Measurements from ENCODE around the gene RNF207.

DNA sequence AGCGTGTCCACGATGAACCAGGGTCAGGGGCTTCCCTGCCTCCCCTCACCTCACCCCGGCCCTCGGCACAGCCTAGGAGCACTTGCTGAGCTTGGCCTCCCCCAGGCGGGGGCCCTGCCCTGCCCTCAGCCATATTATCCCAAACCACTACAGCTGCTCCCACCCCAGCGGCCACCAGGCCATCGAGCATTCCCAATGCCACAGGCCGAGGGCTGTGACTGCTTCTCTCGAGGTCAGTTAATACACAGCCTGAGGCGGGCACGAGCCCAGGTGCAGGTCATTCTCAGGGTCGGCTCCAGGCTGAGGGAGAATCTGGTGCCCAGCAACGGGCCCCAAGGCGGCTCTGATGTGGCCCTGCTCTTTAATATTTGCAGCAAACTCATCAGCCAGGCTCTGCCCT lies 63.4 kb downstream of the RNF207 start:
- TF ChIP-seq CTCF (conservative IDR thresholded peaks at IDR 0.05; ENCODE audit: low read depth, low read length) = no peak
- TF ChIP-seq POLR2A (IDR thresholded peaks at IDR 0.05; ENCODE audit: low read depth, low read length) = no peak
- TF ChIP-seq CEBPB (IDR thresholded peaks at IDR 0.05; ENCODE audit: low read depth, low read length) = no peak
- no peak for TF ChIP-seq MXI1 (IDR thresholded peaks at IDR 0.05; ENCODE audit: borderline replicate concordance, low read depth, low read length)
- TF ChIP-seq BHLHE40 (IDR thresholded peaks at IDR 0.05; ENCODE audit: low read depth, low read length) = no peak
- no peak for TF ChIP-seq CHD1 (IDR thresholded peaks at IDR 0.05; ENCODE audit: low read depth, low read length)
- no peak for TF ChIP-seq SMC3 (IDR thresholded peaks at IDR 0.05; ENCODE audit: low read depth, low read length)
- TF ChIP-seq RCOR1 (IDR thresholded peaks at IDR 0.05; ENCODE audit: insufficient replicate concordance, low read length) = no peak
- TF ChIP-seq MAZ (IDR thresholded peaks at IDR 0.05; ENCODE audit: borderline replicate concordance, low read depth, low read length) = no peak
- no peak for TF ChIP-seq RFX5 (IDR thresholded peaks at IDR 0.05; ENCODE audit: low read depth, low read length)
